GM12864 (cell line): Measurements from ENCODE around the gene AEBP2.
"Not testable (repeated sequence)": the region's sequence is repeated elsewhere in the genome, so short reads cannot be mapped to it uniquely, and the experiment has no call there.

Experiments
- DNase-seq: peaks from one replicate; pipeline ENCODE4 v3.0.0-alpha.2; 2011; ENCODE audit warnings: low read depth
- H3K4me3 ChIP-seq: 2 replicates; pipeline ENCODE4 v1.5.1; 2011; ENCODE audit warnings: mild to moderate bottlenecking, low read depth, low read length, control low read depth
- TF ChIP-seq, protein P1 (sequence below): IDR thresholded peaks from 2 replicates; pipeline ENCODE4 v1.5.1; 2011; ENCODE audit warnings: low read depth, mild to moderate bottlenecking, moderate library complexity, low read length, control low read depth, inconsistent platforms; ENCODE audit errors: missing control alignments

AEBP2 gene

DNA sequence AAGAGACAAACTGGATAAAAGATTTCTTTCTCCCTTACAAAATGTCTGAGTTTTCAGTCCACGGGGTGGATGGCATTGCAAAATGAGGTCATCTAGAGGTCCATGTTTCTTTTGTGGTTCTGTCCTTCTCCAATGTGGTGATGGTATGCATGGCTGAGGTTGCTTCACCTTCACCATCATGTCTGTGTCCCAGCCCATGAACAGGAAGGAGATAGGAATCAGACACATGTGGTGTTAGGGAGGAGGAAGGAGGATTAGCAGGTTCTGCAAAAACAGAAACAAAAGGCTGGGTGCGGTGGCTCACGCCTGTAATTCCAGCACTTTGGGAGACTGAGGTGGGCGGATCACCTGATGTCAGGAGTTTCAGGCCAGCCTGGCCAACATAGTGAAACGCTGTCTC, 11.0 kb upstream of the AEBP2 start:
- TF ChIP-seq, protein P1, sequence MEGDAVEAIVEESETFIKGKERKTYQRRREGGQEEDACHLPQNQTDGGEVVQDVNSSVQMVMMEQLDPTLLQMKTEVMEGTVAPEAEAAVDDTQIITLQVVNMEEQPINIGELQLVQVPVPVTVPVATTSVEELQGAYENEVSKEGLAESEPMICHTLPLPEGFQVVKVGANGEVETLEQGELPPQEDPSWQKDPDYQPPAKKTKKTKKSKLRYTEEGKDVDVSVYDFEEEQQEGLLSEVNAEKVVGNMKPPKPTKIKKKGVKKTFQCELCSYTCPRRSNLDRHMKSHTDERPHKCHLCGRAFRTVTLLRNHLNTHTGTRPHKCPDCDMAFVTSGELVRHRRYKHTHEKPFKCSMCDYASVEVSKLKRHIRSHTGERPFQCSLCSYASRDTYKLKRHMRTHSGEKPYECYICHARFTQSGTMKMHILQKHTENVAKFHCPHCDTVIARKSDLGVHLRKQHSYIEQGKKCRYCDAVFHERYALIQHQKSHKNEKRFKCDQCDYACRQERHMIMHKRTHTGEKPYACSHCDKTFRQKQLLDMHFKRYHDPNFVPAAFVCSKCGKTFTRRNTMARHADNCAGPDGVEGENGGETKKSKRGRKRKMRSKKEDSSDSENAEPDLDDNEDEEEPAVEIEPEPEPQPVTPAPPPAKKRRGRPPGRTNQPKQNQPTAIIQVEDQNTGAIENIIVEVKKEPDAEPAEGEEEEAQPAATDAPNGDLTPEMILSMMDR, result no peak
- no peak for DNase-seq

DNA sequence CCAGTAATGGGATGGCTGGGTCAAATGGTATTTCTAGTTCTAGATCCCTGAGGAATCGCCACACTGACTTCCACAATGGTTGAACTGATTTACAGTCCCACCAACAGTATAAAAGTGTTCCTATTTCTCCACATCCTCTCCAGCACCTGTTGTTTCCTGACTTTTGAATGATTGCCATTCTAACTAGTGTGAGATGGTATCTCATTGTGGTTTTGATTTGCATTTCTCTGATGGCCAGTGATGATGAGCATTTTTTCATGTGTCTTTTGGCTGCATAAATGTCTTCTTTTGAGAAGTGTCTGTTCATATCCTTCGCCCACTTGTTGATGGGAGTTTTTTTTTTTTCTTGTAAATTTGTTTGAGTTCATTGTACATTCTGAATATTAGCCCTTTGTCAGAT, 9.8 kb upstream of the AEBP2 start:
- H3K4me3 ChIP-seq, DNase-seq: not testable (repeated sequence)

More for the DNA sequence above, 11.0 kb upstream of the AEBP2 start:
- H3K4me3 ChIP-seq, result no peak overlapping the region

DNA sequence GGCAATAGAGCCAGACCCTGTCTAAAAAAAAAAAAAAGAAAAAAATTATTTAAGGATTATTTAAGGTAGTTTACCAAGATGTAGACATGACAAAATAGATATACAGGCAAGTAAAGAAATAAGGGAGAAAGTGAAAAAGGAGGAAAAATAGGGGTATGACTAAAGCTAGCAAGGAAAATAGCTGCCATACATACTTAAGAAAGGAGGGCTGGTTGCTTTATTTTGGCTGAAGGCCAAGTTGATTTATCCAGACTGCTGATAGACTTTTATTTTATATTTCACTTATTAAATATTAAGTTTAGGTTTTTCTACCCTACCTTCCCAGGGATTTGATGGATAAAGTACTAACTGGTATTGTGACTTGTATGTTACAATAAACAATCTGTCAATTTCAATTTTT, 8.3 kb upstream of the AEBP2 start:
- TF ChIP-seq, protein P1, result no peak
- no peak overlapping the region for H3K4me3 ChIP-seq
- DNase-seq, result no peak

DNA sequence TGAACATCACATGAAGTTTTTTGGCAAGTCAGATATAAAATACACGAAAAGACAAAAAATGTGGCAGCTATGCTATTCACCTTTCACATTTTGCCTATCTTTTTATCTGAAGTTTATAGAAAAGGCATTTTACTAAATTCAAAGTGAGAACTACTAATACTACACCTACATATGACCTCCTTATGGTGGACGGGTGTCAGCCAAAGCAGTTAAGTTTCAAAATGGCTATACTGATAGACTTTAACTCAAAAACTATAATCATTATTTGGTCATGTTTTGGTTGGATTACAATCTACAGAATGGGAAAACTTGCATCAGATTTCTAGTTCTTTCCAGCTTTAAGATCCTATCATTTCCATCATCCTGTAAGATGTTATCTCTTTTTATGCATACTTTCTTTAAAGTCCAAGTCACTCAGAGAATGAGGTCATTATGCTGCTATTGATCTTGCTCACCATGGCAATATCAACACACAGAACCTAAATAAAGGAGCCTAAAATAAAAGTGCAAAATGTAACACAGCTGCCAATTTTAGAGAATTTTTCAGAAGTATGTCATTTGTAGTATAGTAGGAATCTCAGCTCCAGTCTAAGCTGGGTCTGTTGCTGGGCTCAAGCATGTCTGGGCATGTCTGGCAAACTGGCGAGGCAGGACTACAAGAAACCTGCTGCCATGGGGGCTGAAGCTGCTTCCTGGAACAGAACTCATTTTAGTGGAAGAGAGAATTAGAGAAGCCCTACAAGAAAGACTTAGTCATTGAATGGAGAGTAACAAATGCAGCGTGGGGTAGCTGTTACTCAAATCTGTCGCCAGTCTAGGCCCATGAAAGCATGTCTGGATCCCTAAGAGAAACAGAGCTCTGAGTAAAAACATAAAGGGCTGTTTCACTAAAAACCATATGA, 7.6 kb upstream of the AEBP2 start:
- TF ChIP-seq, protein P1, result no peak
- DNase-seq, result peak; percentile 30
- H3K4me3 ChIP-seq, result no peak overlapping the region

DNA sequence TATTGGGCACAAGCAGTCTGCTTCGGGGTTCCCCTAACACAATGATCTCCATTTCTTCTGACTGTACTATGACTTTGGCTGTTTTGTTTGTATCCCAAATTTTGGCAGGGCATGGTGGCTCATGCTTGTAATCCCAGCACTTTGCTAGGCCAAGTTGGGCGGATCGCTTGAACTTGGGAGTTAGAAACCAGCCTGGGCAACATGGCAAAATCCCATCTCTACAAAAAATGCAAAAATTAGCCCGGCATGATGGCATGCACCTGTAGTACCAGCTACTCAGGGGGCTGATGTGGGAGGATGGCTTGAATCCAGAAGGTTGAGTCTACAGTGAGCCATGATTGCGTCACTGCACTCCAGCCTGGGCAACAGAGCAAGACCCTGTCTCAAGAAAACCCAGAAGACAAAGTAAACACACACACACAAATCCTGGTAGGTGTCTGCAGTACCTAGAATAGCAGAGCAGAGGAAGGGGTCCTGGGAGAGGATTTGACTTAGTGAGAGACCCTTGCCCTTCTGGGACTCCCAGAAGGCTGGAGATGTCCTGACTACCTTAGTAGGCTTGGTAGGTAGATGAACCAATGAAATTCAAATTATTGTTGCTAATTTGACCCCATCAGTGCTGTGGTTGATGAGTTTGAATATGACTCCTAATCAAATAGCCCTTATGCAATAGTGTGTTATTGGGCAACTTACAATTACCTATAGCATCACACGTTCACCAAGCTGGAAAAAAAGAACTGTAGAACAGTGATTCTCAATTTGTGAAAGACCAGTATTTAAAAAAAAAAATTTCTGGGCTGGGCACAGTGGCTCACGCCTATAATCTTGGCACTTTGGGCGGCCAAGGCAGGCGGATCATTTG, 6.8 kb upstream of the AEBP2 start:
- DNase-seq, result no peak
- TF ChIP-seq, protein P1, result no peak
- no peak overlapping the region for H3K4me3 ChIP-seq

DNA sequence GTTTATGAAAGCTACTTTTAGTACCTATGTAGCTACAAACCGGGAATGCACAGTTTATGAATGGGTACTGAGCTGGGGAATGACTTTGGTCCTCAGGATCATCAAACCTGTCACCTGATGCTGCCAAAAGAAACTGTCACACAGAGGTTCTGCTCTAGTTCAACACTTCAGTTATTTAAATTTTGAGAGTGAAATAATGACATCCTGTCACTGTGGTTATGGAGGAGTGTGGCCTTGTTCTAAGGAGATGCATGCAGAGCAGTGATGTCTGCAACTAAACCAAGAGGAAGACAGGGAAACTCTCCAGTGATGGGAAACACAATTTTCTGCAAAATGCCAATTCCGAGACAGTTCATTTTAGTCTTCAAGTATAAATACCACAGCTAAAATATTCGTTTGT, 4.8 kb upstream of the AEBP2 start:
- no peak for DNase-seq
- TF ChIP-seq, protein P1, result no peak
- H3K4me3 ChIP-seq, result no peak overlapping the region

DNA sequence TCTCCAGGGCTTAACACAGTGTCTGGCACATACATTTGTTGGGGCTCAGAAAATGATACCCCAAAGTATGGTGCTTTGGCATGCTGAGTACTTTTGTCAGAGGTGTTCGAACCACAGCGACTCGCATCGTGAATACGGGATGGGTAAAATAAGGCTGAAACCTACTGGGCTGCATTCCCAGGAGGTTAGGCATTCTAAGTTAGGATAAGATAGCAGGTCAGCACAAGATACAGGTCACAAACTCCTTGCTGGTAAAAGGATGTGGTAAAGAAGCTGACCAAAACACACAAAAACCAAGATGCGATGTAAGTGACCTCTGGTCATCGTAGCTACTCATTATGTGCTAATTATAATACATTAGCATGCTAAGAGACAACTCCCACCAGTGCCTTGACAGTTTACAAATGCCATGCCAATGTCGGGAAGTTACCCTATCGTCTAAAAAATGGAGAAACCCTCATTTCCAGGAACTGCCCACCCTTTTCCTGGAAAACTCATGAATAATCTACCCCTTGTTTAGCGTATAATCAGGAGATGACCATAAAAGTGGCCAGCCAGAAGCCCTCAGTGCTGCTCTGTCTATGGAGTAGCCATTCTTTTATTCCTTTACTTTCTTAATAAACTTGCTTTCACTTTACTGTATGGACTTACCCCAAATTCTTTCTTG, 3.3 kb upstream of the AEBP2 start:
- TF ChIP-seq, protein P1, result no peak
- no peak for DNase-seq
- no peak overlapping the region for H3K4me3 ChIP-seq
